ENCODE results near the gene POLR1H. TPM values are rescaled to one million over a fixed set of nuclear protein-coding genes. Genes with fewer than 3 reads are reported as not detected.

Gene POLR1H
- total RNA-seq, 4 donors from 2014 or later = 27.4 to 37.8 (median 33.6) TPM

- no peak overlapping the region for H3K4me3 ChIP-seq (ENCODE audit: low read depth, poor library complexity, severe bottlenecking)
- WGBS, 2 donors = 70 to 76% methylated on average over 4 of the region's 4 CpGs
- TF ChIP-seq CTCF (IDR thresholded peaks at IDR 0.05) (no peak), POLR2A (IDR thresholded peaks at IDR 0.05) (no peak)
- intact Hi-C loops (cut with DNase I; ENCODE audit: low total_unique reads) = no loop called here
- DNase-seq (ENCODE audit: low spot score in 2 of 2) = no peak
These were observed 19.2 kb upstream of the POLR1H start for GRCh38 chr6:30041821-30042220.

GRCh38 chr6:30042476-30042875, 18.6 kb upstream of the POLR1H start:
- TF ChIP-seq CTCF (IDR thresholded peaks at IDR 0.05) = no peak
- TF ChIP-seq POLR2A (IDR thresholded peaks at IDR 0.05) = no peak
- no peak for DNase-seq (ENCODE audit: low spot score in 2 of 2)
- intact Hi-C loops (cut with DNase I; ENCODE audit: low total_unique reads) = no loop called here
- WGBS, 2 donors = 95 to 96% methylated on average over 1 of the region's 1 CpG
- no peak overlapping the region for H3K4me3 ChIP-seq (ENCODE audit: low read depth, poor library complexity, severe bottlenecking)

- DNase-seq (ENCODE audit: low spot score in 2 of 2) = no peak
- WGBS, 2 donors = 35 to 55% methylated on average over 1 of the region's 1 CpG
- H3K4me3 ChIP-seq (ENCODE audit: low read depth, poor library complexity, severe bottlenecking) = no peak overlapping the region
- TF ChIP-seq CTCF (IDR thresholded peaks at IDR 0.05) = no peak
- TF ChIP-seq POLR2A (IDR thresholded peaks at IDR 0.05) = no peak
- intact Hi-C loops (cut with DNase I; ENCODE audit: low total_unique reads) = no loop called here
These were observed 18.2 kb upstream of the POLR1H start for GRCh38 chr6:30042914-30043313.

- no peak overlapping the region for H3K4me3 ChIP-seq (ENCODE audit: low read depth, poor library complexity, severe bottlenecking)
- TF ChIP-seq POLR2A (IDR thresholded peaks at IDR 0.05) = no peak
- TF ChIP-seq CTCF (IDR thresholded peaks at IDR 0.05) = no peak
- 89 to 94% methylated on average over 2 of the region's 2 CpGs for WGBS, 2 donors
- intact Hi-C loops (cut with DNase I; ENCODE audit: low total_unique reads) = no loop called here
- no peak for DNase-seq (ENCODE audit: low spot score in 2 of 2)
These were observed 17.3 kb upstream of the POLR1H start for GRCh38 chr6:30043744-30044143.

- TF ChIP-seq CTCF (IDR thresholded peaks at IDR 0.05) = no peak
- TF ChIP-seq POLR2A (IDR thresholded peaks at IDR 0.05) = no peak
- intact Hi-C loops (cut with DNase I; ENCODE audit: low total_unique reads) = no loop called here
- DNase-seq (ENCODE audit: low spot score in 2 of 2) = no peak
- H3K4me3 ChIP-seq (ENCODE audit: low read depth, poor library complexity, severe bottlenecking) = no peak overlapping the region
- 81 to 83% methylated on average over 2 of the region's 2 CpGs for WGBS, 2 donors
These were observed 16.4 kb upstream of the POLR1H start for GRCh38 chr6:30044630-30045029.

GRCh38 chr6:30047220-30047619, 13.8 kb upstream of the POLR1H start:
- no peak overlapping the region for H3K4me3 ChIP-seq (ENCODE audit: low read depth, poor library complexity, severe bottlenecking)
- no peak for TF ChIP-seq CTCF (IDR thresholded peaks at IDR 0.05)
- no peak for TF ChIP-seq POLR2A (IDR thresholded peaks at IDR 0.05)
- WGBS, 2 donors = 64 to 78% methylated on average over 2 of the region's 2 CpGs
- intact Hi-C loops (cut with DNase I; ENCODE audit: low total_unique reads) = no loop called here
- DNase-seq (ENCODE audit: low spot score in 2 of 2) = no peak

Measured in lower leg skin (tissue), 4 donors.